Panc1 (cell line): ENCODE results near the gene SELENOI. TPM values are rescaled to one million over a fixed set of nuclear protein-coding genes. Genes with fewer than 3 reads are reported as not detected.
A peak's percentile ranks its signal among the peaks of the same experiment; 100 is the strongest.

Source experiments
- ATAC-seq: fragments of 200-7000 bp; cut with Tn5 transposase; 2 replicates; pipeline ENCODE4 v1.9.1; 2020; ENCODE audit warnings: mild to moderate bottlenecking, moderate library complexity
- Bru-seq: library from RNA; stranded (reverse); fragments of 400-500 nt; gene quantifications from one replicate; lab custom pipeline; 2021; lab: Mats Ljungman, UMichigan
- BruChase-seq, 2 experiments: library from RNA; stranded (reverse); fragments of 400-500 nt; gene quantifications; one replicate each; lab custom pipeline; 2021; lab: Mats Ljungman, UMichigan
- BruUV-seq: library from RNA; stranded (reverse); fragments of 400-500 nt; replicated peaks from 2 replicates; lab custom pipeline; 2021; lab: Mats Ljungman, UMichigan
- CTCF ChIA-PET: fragments of 300-600 bp; sonication (Branson Sonifier 250); formaldehyde crosslinking; loops from one replicate; lab custom pipeline; 2022; ENCODE audit warnings: antibody characterized with exemption; lab: Charles Lee
- POLR2A ChIA-PET: fragments of 300-600 bp; sonication (Branson Sonifier 250); formaldehyde crosslinking; loops from one replicate; lab custom pipeline; 2022; ENCODE audit warnings: antibody characterized with exemption; lab: Charles Lee
- DNase-seq: peaks from one replicate; pipeline ENCODE4 v3.0.0-alpha.2; 2010; ENCODE audit warnings: low read depth, low spot score
- H3K27ac ChIP-seq: 2 replicates; pipeline ENCODE4 v1.5.1; 2011; ENCODE audit warnings: mild to moderate bottlenecking, low read length, inconsistent platforms
- H3K27me3 ChIP-seq: fragments of 200-500 bp; sonication (Bioruptor generic); 2 replicates; pipeline ENCODE4 v1.6.0; 2014; ENCODE audit warnings: low read length, inconsistent platforms; ENCODE audit not compliant: control insufficient read depth, insufficient read depth
- H3K36me3 ChIP-seq: fragments of 200-500 bp; sonication (Bioruptor generic); 2 replicates; pipeline ENCODE4 v1.5.1; 2014; ENCODE audit warnings: inconsistent platforms, mild to moderate bottlenecking, low read length, moderate library complexity; ENCODE audit not compliant: control insufficient read depth, insufficient read depth
- H3K4me1 ChIP-seq: 2 replicates; pipeline ENCODE4 v1.5.1; 2011; ENCODE audit warnings: inconsistent platforms, mild to moderate bottlenecking, low read length, moderate library complexity; ENCODE audit not compliant: control insufficient read depth, insufficient read depth
- H3K4me3 ChIP-seq, 2 experiments: 2 replicates each; pipeline ENCODE4 v1.5.1; 2011 to 2012; ENCODE audit warnings: low read depth in 2 of 2, low read length in 2 of 2, mild to moderate bottlenecking in 2 of 2, inconsistent platforms in 1 of 2, moderate library complexity in 1 of 2
- H3K9me3 ChIP-seq: fragments of 200-500 bp; sonication (Bioruptor generic); 2 replicates; pipeline ENCODE4 v1.5.1; 2014; ENCODE audit warnings: low read depth, mild to moderate bottlenecking, inconsistent platforms, low read length, moderate library complexity; ENCODE audit not compliant: control insufficient read depth, insufficient read depth
- CTCF ChIP-seq: fragments of 450-650 bp; IDR thresholded peaks from 2 replicates; pipeline ENCODE4 v1.5.1; 2017; ENCODE audit warnings: mild to moderate bottlenecking
- POLR2AphosphoS5 ChIP-seq: IDR thresholded peaks from 2 replicates; pipeline ENCODE4 v1.6.1; 2012; ENCODE audit warnings: mild to moderate bottlenecking, low read depth, low read length, moderate library complexity
- REST ChIP-seq, 2 experiments: IDR thresholded peaks; 2 replicates each; pipeline ENCODE4 v1.6.1; 2011 to 2012; ENCODE audit warnings: low read depth in 2 of 2, control low read depth in 1 of 2, low read length in 1 of 2, mild to moderate bottlenecking in 1 of 2, moderate library complexity in 1 of 2; ENCODE audit not compliant: insufficient read depth in 1 of 2
- SIN3A ChIP-seq: IDR thresholded peaks from 2 replicates; pipeline ENCODE4 v1.6.1; 2012; ENCODE audit warnings: low read depth, mild to moderate bottlenecking, low read length, moderate library complexity, borderline replicate concordance; ENCODE audit not compliant: insufficient read depth
- TCF7L2 ChIP-seq: IDR thresholded peaks from 2 replicates; pipeline ENCODE4 v1.6.1; 2011; ENCODE audit warnings: mild to moderate bottlenecking, low read depth, low read length, inconsistent platforms
- in situ Hi-C: cut with HindIII; loops from 2 replicates; pipeline ENCODE4 v1.10.0; 2016; ENCODE audit warnings: low sequenced_read_pairs, low pct_unique_long_range_greater_than_20kb
- intact Hi-C: fragments of 100-400 bp; cut with micrococcal nuclease; formaldehyde crosslinking; loops from one replicate; pipeline ENCODE4 v1.10.0; 2022; ENCODE audit not compliant: unreplicated experiment
- long read RNA-seq: library from polyadenylated mRNA; unstranded; transcript quantifications from one replicate; pipeline ENCODE4 v2.0.0, GENCODE V29; 2021; ENCODE audit not compliant: unreplicated experiment
- polyA plus RNA-seq: library from polyadenylated mRNA; unstranded; fragments of >200 nt; gene quantifications from one replicate; pipeline ENCODE4 v1.2.1, GENCODE V29; 2012; ENCODE audit warnings: missing spikeins; ENCODE audit not compliant: insufficient read length
- total RNA-seq: library from RNA; stranded (reverse); gene quantifications from one replicate; pipeline ENCODE4 v1.2.1, GENCODE V29; 2021; ENCODE audit not compliant: unreplicated experiment

SELENOI gene
- total RNA-seq = 28.5 TPM
- polyA plus RNA-seq = 6.9 TPM
- Bru-seq, nascent RNA = percentile 83 among the genes with signal in this experiment
- percentile 93 among the genes with signal in this experiment for BruChase-seq, experiment 1, labeled RNA remaining after a 2-hour chase
- BruChase-seq, experiment 2, labeled RNA remaining after a 6-hour chase = percentile 94 among the genes with signal in this experiment
- long read RNA-seq, full-length matches to known transcripts = 5 of 15 reads
- long read RNA-seq, partial matches to known transcripts = 8 of 15 reads
- long read RNA-seq, other reads (novel, unspliced or antisense) = 2 of 15 reads

GRCh38 chr2:26345545-26346453 lies at the start of gene SELENOI:
Gene SELENOI (plus strand): TSS chr2:26346143. CDS start chr2:26346233, 90 bp downstream.
- in situ Hi-C loops = no loop called here
- H3K36me3 ChIP-seq = peaks cover 3% of the 10 kb centered on the region; the same call in 1 of the 2 replicates
- intact Hi-C loops = no loop called here

More at GRCh38 chr2:26345545-26346453, at the start of gene SELENOI:
- TF ChIP-seq SIN3A (peak; percentile 68; the same call in 1 of the 2 replicates), CTCF (no peak), REST (IDR thresholded peaks at IDR 0.05; ENCODE audit: insufficient read depth in 1 of 2, low read depth in 2 of 2, low read length in 1 of 2) (no peak), TCF7L2 (no peak), POLR2AphosphoS5 (peak; percentile 96)
- Histone ChIP-seq H3K27me3 (no peaks in the 10 kb centered on the region), H3K27ac (peak within 1 kb of the TSS; percentile 97), H3K9me3 (no peaks in the 10 kb centered on the region), H3K4me3 (peak within 1 kb of the TSS; percentile 83 to 98), H3K4me1 (peaks cover 27% of the 10 kb centered on the region)
- no TSS peak for BruUV-seq
- DNase-seq (peak; percentile 98), ATAC-seq (peak; percentile 99)
- POLR2A ChIA-PET = interaction anchor here (0.5 to 0.6 kb wide), 3 partner anchors 84 to 484 kb away, joined by 3 to 5 read pairs (median 3); no protein-coding TSS in a partner anchor
- CTCF ChIA-PET = no interaction called here
